Natural killer cell (primary cell): ENCODE measurements around the gene PKP1. TPM values are rescaled to one million over a fixed set of nuclear protein-coding genes. Genes with fewer than 3 reads are reported as not detected.

ENCODE experiments used
- ATAC-seq, 3 donors: fragments of 150-1000 bp in 2 of 3; fragments of 200-7000 bp in 1 of 3; cut with Tn5 transposase; 1 replicate in 1 of 3; 2 replicates in 2 of 3; pipeline ENCODE4 v1.10.0; 2021; ENCODE audit warnings: mild to moderate bottlenecking in 2 of 3, moderate library complexity in 2 of 3
- DNase-seq, 2 donors: peaks; one replicate each; pipeline versions ENCODE4 v3.0.0 to v3.0.0-alpha.2; 2013 to 2021; ENCODE audit warnings: mixed read lengths in 1 of 2
- H3K27ac ChIP-seq: one replicate; pipeline ENCODE4 v1.5.1; 2013; ENCODE audit warnings: mild to moderate bottlenecking, low read length
- H3K27me3 ChIP-seq: one replicate; pipeline ENCODE4 v1.6.1; 2013; ENCODE audit warnings: low read length; ENCODE audit not compliant: control insufficient read depth, insufficient read depth
- H3K36me3 ChIP-seq: one replicate; pipeline ENCODE4 v1.6.1; 2013; ENCODE audit warnings: low read length; ENCODE audit not compliant: control insufficient read depth, insufficient read depth
- H3K4me1 ChIP-seq: one replicate; pipeline ENCODE4 v1.6.1; 2013; ENCODE audit warnings: low read length; ENCODE audit not compliant: control insufficient read depth, insufficient read depth
- H3K4me3 ChIP-seq: one replicate; pipeline ENCODE4 v1.5.1; 2013; ENCODE audit warnings: low read length
- H3K9me3 ChIP-seq: one replicate; pipeline ENCODE4 v1.6.1; 2013; ENCODE audit warnings: low read length; ENCODE audit not compliant: control insufficient read depth, insufficient read depth
- H3K27ac Mint-ChIP-seq, 2 donors: one replicate each; pipeline ENCODE4 v1.8.0; 2022; ENCODE audit warnings: mild to moderate bottlenecking in 2 of 2, mixed read lengths in 2 of 2, moderate library complexity in 1 of 2
- H3K27me3 Mint-ChIP-seq, 2 donors: one replicate each; pipeline ENCODE4 v1.8.0; 2022; ENCODE audit warnings: low read depth in 2 of 2, mixed read lengths in 2 of 2
- H3K36me3 Mint-ChIP-seq: one replicate; pipeline ENCODE4 v1.8.0; 2022; ENCODE audit warnings: mixed read lengths
- H3K4me1 Mint-ChIP-seq, 2 donors: one replicate each; pipeline ENCODE4 v1.8.0; 2022; ENCODE audit warnings: mixed read lengths in 2 of 2
- H3K4me3 Mint-ChIP-seq: one replicate; pipeline ENCODE4 v1.8.0; 2022; ENCODE audit warnings: mild to moderate bottlenecking, moderate library complexity, mixed read lengths
- H3K9me3 Mint-ChIP-seq, 2 donors: one replicate each; pipeline ENCODE4 v1.8.0; 2022; ENCODE audit warnings: mixed read lengths in 2 of 2
- CTCF ChIP-seq: fragments of 200-600 bp; IDR thresholded peaks from one replicate; pipeline ENCODE4 v1.8.0; 2022; ENCODE audit warnings: antibody characterized with exemption
- WGBS: methylation state at CpG from one replicate; pipeline ENCODE4 v1.1.7; 2013; ENCODE audit warnings: missing lambda C conversion rate; ENCODE audit not compliant: insufficient coverage; 5-methylcytosine and 5-hydroxymethylcytosine counted together
- intact Hi-C: fragments of 100-400 bp; cut with micrococcal nuclease; formaldehyde crosslinking; loops from one replicate; pipeline ENCODE4 v1.14.2; 2022
- total RNA-seq, 4 donors: library from RNA; stranded (reverse); fragments of 120-200 nt in 1 of 4; gene quantifications; one replicate each; pipeline versions ENCODE4 v1.2.3 to v1.2.4, GENCODE V29; 2013 to 2022

Gene PKP1
- total RNA-seq, 3 donors from 2014 or later (not counting 1 experiment from before 2014, with no cell fraction given) = not detected

DNA sequence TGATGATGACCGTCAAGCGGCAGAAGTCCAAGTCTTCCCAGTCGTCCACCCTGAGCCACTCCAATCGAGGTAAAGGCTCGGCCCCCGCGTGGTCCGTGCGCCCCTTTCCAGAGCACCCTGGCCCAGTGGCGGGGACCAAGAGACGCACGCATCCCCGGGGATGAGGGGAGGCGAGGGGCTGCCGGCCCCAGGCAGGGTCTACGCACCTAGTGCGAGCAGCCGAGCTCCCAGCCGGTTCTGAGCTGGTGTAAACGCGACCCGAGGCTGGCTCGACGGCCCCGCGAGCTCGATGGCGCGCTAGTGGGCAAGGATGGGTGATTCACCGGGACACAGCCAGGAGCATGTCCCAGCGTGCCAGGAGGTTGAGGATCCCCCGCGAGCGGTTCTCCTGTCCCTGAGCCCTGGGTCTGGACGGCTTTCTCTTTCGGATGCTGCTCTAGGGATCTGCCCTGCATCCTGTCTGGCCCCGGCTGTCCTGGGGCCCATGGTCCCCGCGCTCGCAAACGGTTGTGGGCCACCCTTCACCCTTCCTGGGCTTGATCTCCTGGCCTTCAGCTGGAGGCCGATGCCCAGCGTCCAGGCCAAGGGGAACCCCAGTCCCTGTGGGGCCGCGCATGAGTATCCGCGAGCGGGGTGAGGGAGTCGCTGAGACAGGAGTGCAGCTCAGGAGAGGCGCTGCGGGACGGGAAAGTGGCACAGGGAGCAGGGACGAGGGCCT, 689 bp downstream of the PKP1 start:
- Mint-ChIP-seq H3K27ac (no peak overlapping the region), H3K27me3 (peaks cover 26 to 45% of the 10 kb centered on the region in 2 donors), H3K36me3 (no peaks in the 10 kb centered on the region), H3K4me1 (peaks cover 6% of the 10 kb centered on the region in 2 donors), H3K9me3 (no peaks in the 10 kb centered on the region), H3K4me3 (no peak overlapping the region)
- H3K27me3 ChIP-seq = peaks cover 2% of the 10 kb centered on the region
- no peak for ATAC-seq
- no peaks in the 10 kb centered on the region for H3K36me3 ChIP-seq
- TF ChIP-seq CTCF = no peak
- no peak for DNase-seq
- no peak overlapping the region for H3K4me3 ChIP-seq
- no peak overlapping the region for H3K27ac ChIP-seq
- H3K9me3 ChIP-seq = no peaks in the 10 kb centered on the region
- 45% methylated on average over 53 of the region's 53 CpGs for WGBS
- intact Hi-C loops = no loop called here
- H3K4me1 ChIP-seq = peaks cover 7% of the 10 kb centered on the region

DNA sequence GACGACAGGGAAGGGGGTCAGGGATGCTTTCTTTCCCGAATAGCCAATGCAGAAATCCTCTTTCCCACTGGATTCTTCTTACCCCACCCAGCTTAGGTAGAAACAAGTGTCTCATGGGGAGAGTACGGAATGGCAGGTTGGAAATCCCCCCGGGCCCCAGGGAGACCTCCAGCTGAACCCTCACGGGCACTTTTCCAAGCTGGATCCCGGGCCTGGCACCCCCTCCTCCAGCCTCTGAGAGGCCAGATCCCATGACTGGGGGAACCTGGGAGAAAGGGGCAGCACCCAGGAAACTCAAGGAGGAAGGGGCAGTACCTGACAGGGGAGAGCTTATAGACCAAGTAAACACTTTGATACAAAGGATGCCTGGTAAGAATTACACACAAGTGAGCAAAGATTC, 1.3 kb downstream of the PKP1 start:
- no peaks in the 10 kb centered on the region for H3K9me3 Mint-ChIP-seq
- H3K4me1 Mint-ChIP-seq = peaks cover 6% of the 10 kb centered on the region in 2 donors
- peaks cover 24 to 45% of the 10 kb centered on the region in 2 donors for H3K27me3 Mint-ChIP-seq
- H3K4me3 Mint-ChIP-seq = no peak overlapping the region
- Histone ChIP-seq H3K36me3 (no peaks in the 10 kb centered on the region), H3K4me1 (peaks cover 7% of the 10 kb centered on the region), H3K27me3 (peaks cover 2% of the 10 kb centered on the region), H3K4me3 (no peak overlapping the region), H3K9me3 (no peaks in the 10 kb centered on the region), H3K27ac (no peak overlapping the region)
- WGBS = 90% methylated on average over 6 of the region's 6 CpGs
- DNase-seq = no peak
- intact Hi-C loops = no loop called here
- H3K36me3 Mint-ChIP-seq = no peaks in the 10 kb centered on the region
- ATAC-seq = no peak
- no peak overlapping the region for H3K27ac Mint-ChIP-seq
- TF ChIP-seq CTCF = no peak

DNA sequence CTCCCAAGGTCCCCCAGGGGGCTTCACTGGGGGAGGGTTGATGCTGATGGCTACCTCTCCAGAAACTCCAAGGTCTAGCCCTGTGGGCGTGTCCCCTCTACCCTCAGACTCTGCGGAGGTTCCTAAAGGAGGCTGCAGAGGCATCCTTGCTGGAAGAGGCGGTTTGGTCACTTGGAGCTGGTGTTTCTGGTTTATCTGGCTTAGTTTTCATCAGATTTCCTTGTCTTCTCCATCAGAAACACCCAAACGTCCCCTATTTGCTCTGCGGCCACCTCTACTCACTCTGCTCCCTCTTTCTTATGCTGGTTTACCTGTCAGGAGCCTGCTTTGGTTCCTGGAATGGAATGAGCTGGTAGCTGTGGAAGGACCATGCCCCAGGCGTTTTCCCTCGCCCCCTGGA, 2.5 kb downstream of the PKP1 start:
- H3K9me3 Mint-ChIP-seq = no peaks in the 10 kb centered on the region
- H3K9me3 ChIP-seq = no peaks in the 10 kb centered on the region
- peaks cover 7% of the 10 kb centered on the region for H3K4me1 ChIP-seq
- peaks cover 6% of the 10 kb centered on the region in 2 donors for H3K4me1 Mint-ChIP-seq
- WGBS = 66% methylated on average over 7 of the region's 7 CpGs
- no peak overlapping the region for H3K27ac Mint-ChIP-seq
- peaks cover 2% of the 10 kb centered on the region for H3K27me3 ChIP-seq
- intact Hi-C loops = no loop called here
- no peak for DNase-seq
- no peak overlapping the region for H3K4me3 Mint-ChIP-seq
- no peak for ATAC-seq
- H3K4me3 ChIP-seq = no peak overlapping the region
- no peak for TF ChIP-seq CTCF
- H3K27me3 Mint-ChIP-seq = peaks cover 24 to 36% of the 10 kb centered on the region in 2 donors
- H3K36me3 ChIP-seq = no peaks in the 10 kb centered on the region
- no peak overlapping the region for H3K27ac ChIP-seq
- H3K36me3 Mint-ChIP-seq = no peaks in the 10 kb centered on the region

GRCh38 chr1:201286445-201286844, 3.1 kb downstream of the PKP1 start:
- ATAC-seq (no peak), DNase-seq (no peak)
- Mint-ChIP-seq H3K9me3 (no peaks in the 10 kb centered on the region), H3K27ac (no peak overlapping the region), H3K36me3 (no peaks in the 10 kb centered on the region), H3K4me3 (no peak overlapping the region), H3K4me1 (peaks cover 6% of the 10 kb centered on the region in 2 donors), H3K27me3 (peaks cover 24 to 35% of the 10 kb centered on the region in 2 donors)
- peaks cover 7% of the 10 kb centered on the region for H3K4me1 ChIP-seq
- intact Hi-C loops = no loop called here
- H3K36me3 ChIP-seq = no peaks in the 10 kb centered on the region
- WGBS = 71% methylated on average over 1 of the region's 1 CpG
- H3K27me3 ChIP-seq = peaks cover 2% of the 10 kb centered on the region
- no peak overlapping the region for H3K27ac ChIP-seq
- no peak overlapping the region for H3K4me3 ChIP-seq
- no peaks in the 10 kb centered on the region for H3K9me3 ChIP-seq
- TF ChIP-seq CTCF = no peak
